GM12878 (cell line): ENCODE data around the gene ADM2. TPM values are rescaled to one million over a fixed set of nuclear protein-coding genes. Genes with fewer than 3 reads are reported as not detected.

Experiments used
- ATAC-seq: fragments of 200-7000 bp; cut with Tn5 transposase; 3 replicates; pipeline ENCODE4 v1.9.1; 2020; ENCODE audit warnings: mild to moderate bottlenecking, moderate library complexity
- BruUV-seq: library from RNA; stranded (reverse); fragments of 400-500 nt; replicated peaks from 2 replicates; lab custom pipeline; 2021; lab: Mats Ljungman, UMichigan
- CTCF ChIA-PET: fragments of 300-600 bp; sonication (Branson Sonifier 250); formaldehyde crosslinking; extraction: SDS; loops from one replicate; lab custom pipeline; 2021; ENCODE audit warnings: inconsistent platforms; lab: Yijun Ruan, JAX
- POLR2A ChIA-PET: fragments of 350-600 bp; formaldehyde crosslinking; extraction: SDS; loops from one replicate; lab custom pipeline; 2021; ENCODE audit warnings: inconsistent platforms; lab: Charles Lee
- RAD21 ChIA-PET: fragments of 300-600 bp; sonication (Branson Sonifier 250); formaldehyde crosslinking; loops from one replicate; lab custom pipeline; 2023; ENCODE audit warnings: antibody characterized with exemption; ENCODE audit not compliant: unreplicated experiment; lab: Charles Lee
- SMC1A ChIA-PET: fragments of 300-600 bp; sonication (Branson Sonifier 250); formaldehyde crosslinking; loops from one replicate; lab custom pipeline; 2023; ENCODE audit not compliant: unreplicated experiment, uncharacterized antibody; lab: Charles Lee
- DNase-seq: peaks from one replicate; pipeline ENCODE4 v3.0.0-alpha.2; 2011; ENCODE audit warnings: low read depth, low spot score
- FAIRE-seq: peaks from 3 replicates; lab custom pipeline; 2011; peaks lifted over from hg19 to GRCh38; lab: Jason Lieb, UNC
- H2AFZ ChIP-seq: 2 replicates; pipeline ENCODE4 v1.6.0; 2011; ENCODE audit warnings: low read depth, low read length, control low read depth; ENCODE audit not compliant: control insufficient read depth
- H3K27ac ChIP-seq: 2 replicates; pipeline ENCODE4 v1.5.1; 2011; ENCODE audit warnings: control low read depth; ENCODE audit not compliant: control insufficient read depth, insufficient read depth
- H3K27me3 ChIP-seq, 2 experiments: replicated peaks in 1 of 2; 2 replicates each; pipeline versions ENCODE4 v1.6.0 to v1.6.1; 2011; ENCODE audit warnings: low read length in 1 of 2; ENCODE audit not compliant: control insufficient read depth in 2 of 2, insufficient read depth in 2 of 2
- H3K36me3 ChIP-seq, 2 experiments: 2 replicates each; pipeline ENCODE4 v1.5.1; 2011; ENCODE audit warnings: low read length in 1 of 2; ENCODE audit not compliant: control insufficient read depth in 2 of 2, insufficient read depth in 2 of 2
- H3K4me1 ChIP-seq: 2 replicates; pipeline ENCODE4 v1.6.1; 2011; ENCODE audit warnings: mild to moderate bottlenecking, low read length, moderate library complexity, mixed read lengths; ENCODE audit not compliant: control insufficient read depth, insufficient read depth
- H3K4me2 ChIP-seq: 2 replicates; pipeline ENCODE4 v1.6.0; 2011; ENCODE audit warnings: control low read depth; ENCODE audit not compliant: control insufficient read depth, insufficient read depth
- H3K4me3 ChIP-seq: fragments of 200-600 bp; sonication (generic); 2 replicates; pipeline ENCODE4 v1.5.1; 2016
- H3K79me2 ChIP-seq: 2 replicates; pipeline ENCODE4 v1.6.0; 2011; ENCODE audit warnings: low read length; ENCODE audit not compliant: control insufficient read depth, insufficient read depth
- H3K9ac ChIP-seq: 2 replicates; pipeline ENCODE4 v1.8.0; 2011; ENCODE audit warnings: low read length, control low read depth, mixed read lengths; ENCODE audit not compliant: control insufficient read depth, insufficient read depth
- H3K9me3 ChIP-seq: replicated peaks from 3 replicates; pipeline ENCODE4 v1.5.1; 2011; ENCODE audit warnings: mild to moderate bottlenecking, low read length; ENCODE audit not compliant: control insufficient read depth, insufficient read depth
- H4K20me1 ChIP-seq: 2 replicates; pipeline ENCODE4 v1.6.0; 2011; ENCODE audit not compliant: control insufficient read depth, insufficient read depth
- DPF2 ChIP-seq: fragments of 450-650 bp; IDR thresholded peaks from 2 replicates; pipeline ENCODE4 v1.6.1; 2017; ENCODE audit warnings: mild to moderate bottlenecking
- POLR2AphosphoS5 ChIP-seq: IDR thresholded peaks from 2 replicates; pipeline ENCODE4 v1.6.1; 2011; ENCODE audit warnings: mild to moderate bottlenecking, low read length, inconsistent platforms
- SMAD5 ChIP-seq: IDR thresholded peaks from 2 replicates; pipeline ENCODE4 v1.6.1; 2016; ENCODE audit warnings: antibody characterized with exemption, low read depth
- WGBS: methylation state at CpG from one replicate; pipeline ENCODE4 v1.1.6; 2016; ENCODE audit warnings: low lambda C conversion rate; ENCODE audit not compliant: insufficient replicate concordance, insufficient coverage; ENCODE audit errors: missing lambda C conversion rate; 5-methylcytosine and 5-hydroxymethylcytosine counted together
- in situ Hi-C: fragments of 300-500 bp; cut with MboI; formaldehyde crosslinking; loops from 9 replicates; pipeline ENCODE4 v1.14.3; 2018; ENCODE audit warnings: mixed read lengths
- intact Hi-C: fragments of 100-400 bp; cut with micrococcal nuclease; formaldehyde crosslinking; loops from one replicate; pipeline ENCODE4 v1.14.2; 2022; ENCODE audit not compliant: unreplicated experiment
- polyA plus RNA-seq, 11 experiments: library from polyadenylated mRNA; depleted of rRNA in 4 of 11; unstranded in 6 of 11; stranded (reverse) in 5 of 11; fragments of >200 nt; fragmentation: Nextera tagmentation in 4 of 11; fragmentation: Illumina TruSeq in 1 of 11; extraction: Ambion mirVana in 4 of 11; extraction: Trizol in 1 of 11; gene quantifications; 1 replicate in 1 of 11; 2 replicates in 10 of 11; pipeline versions ENCODE4 v1.2.1 to v1.2.3, GENCODE V29; 2011 to 2016; ENCODE audit warnings: inconsistent platforms in 2 of 11, missing spikeins in 2 of 11, low read depth in 1 of 11
- total RNA-seq, 4 experiments: library from RNA; depleted of rRNA in 3 of 4; stranded (reverse); fragments of >200 nt in 3 of 4; fragmentation: Illumina TruSeq in 1 of 4; extraction: Trizol in 1 of 4; gene quantifications; 2 replicates each; pipeline versions ENCODE4 v1.2.1 to v1.2.3, GENCODE V29; 2013 to 2021

ADM2 gene
- total and polyA plus RNA-seq, 10 of the 15 experiments (the other 5 are each of a cell fraction or from before 2014, with no cell fraction given) = 0.02 to 0.33 (median 0.12) TPM; not detected in 2

- peaks cover 5 to 32% of the 10 kb centered on the region in 2 experiments; a peak in 3 of 4 replicates for H3K36me3 ChIP-seq
- no peaks in the 10 kb centered on the region for H3K27me3 ChIP-seq
- peak overlapping the region; percentile 94 for H3K27ac ChIP-seq
- ChIA-PET RAD21 (interaction anchor here (2.2 to 6.3 kb wide), 3 partner anchors 15 to 97 kb away, joined by 43 to 106 read pairs (median 64); partner anchors contain the start of genes LMF2 and NCAPH2), SMC1A (interaction anchor here (0.7 to 5.8 kb wide), 6 partner anchors 16 to 97 kb away, joined by 3 to 58 read pairs (median 12); partner anchors contain the start of genes LMF2, NCAPH2 and SYCE3)
- peaks cover 15% of the 10 kb centered on the region for H3K4me1 ChIP-seq
- ATAC-seq (no peak), DNase-seq (no peak)
- no TSS peak for BruUV-seq
- peak overlapping the region; percentile 94 for H3K9ac ChIP-seq
- H3K4me3 ChIP-seq = peak overlapping the region; percentile 74
- H3K79me2 ChIP-seq = peaks cover 40% of the 10 kb centered on the region
- in situ Hi-C loops = no loop called here
- peak; percentile 17 for TF ChIP-seq POLR2AphosphoS5
- TF ChIP-seq DPF2 = no peak
- peak; percentile 49; the same call in 1 of the 2 replicates for TF ChIP-seq SMAD5
- TF ChIP-seq, all 136 proteins: peak for 2
- H2AFZ ChIP-seq = no peak overlapping the region
- CTCF ChIA-PET = interaction anchor here (1.1 to 3.5 kb wide), 7 partner anchors 15 to 54 kb away, joined by 3 to 38 read pairs (median 11); partner anchors contain the start of genes LMF2, NCAPH2 and SYCE3
- 78% methylated on average over 25 of the region's 25 CpGs for WGBS
- H3K4me2 ChIP-seq = peak overlapping the region; percentile 97
- intact Hi-C loops = no loop called here
- no peaks in the 10 kb centered on the region for H4K20me1 ChIP-seq
- POLR2A ChIA-PET = interaction anchor here (0.5 to 6.5 kb wide), 8 partner anchors 9 to 113 kb away, joined by 3 to 232 read pairs (median 9); partner anchors contain the start of genes KLHDC7B, LMF2 and NCAPH2
- no peaks in the 10 kb centered on the region for H3K9me3 ChIP-seq
- no peak for FAIRE-seq
These were observed 42.7 kb downstream of the ADM2 start for GRCh38 chr22:50523806-50524675.
